ENCODE data around the gene KCNAB1. TPM values are rescaled to one million over a fixed set of nuclear protein-coding genes. Genes with fewer than 3 reads are reported as not detected.

The KCNAB1 gene
- total RNA-seq, 1 experiment from 2014 or later, result 1.0 TPM

- ATAC-seq (no peak), DNase-seq (ENCODE audit: low spot score) (no peak)
- H3K9me3 Mint-ChIP-seq, result peaks cover 29% of the 10 kb centered on the region
- POLR2A ChIA-PET, result interaction anchor here (0.8 kb wide), 1 partner anchor 754 kb away, joined by 3 read pairs; no protein-coding TSS in a partner anchor
- peaks cover 11% of the 10 kb centered on the region for H3K4me1 Mint-ChIP-seq
- no peak for TF ChIP-seq NR1H2 (CRISPR knock-in tag; IDR thresholded peaks at IDR 0.05)
- no peak for TF ChIP-seq GABPB1 (CRISPR knock-in tag; IDR thresholded peaks at IDR 0.05)
- no peak for TF ChIP-seq TP53 (CRISPR knock-in tag; IDR thresholded peaks at IDR 0.05)
- no peak for TF ChIP-seq ZNF232 (CRISPR knock-in tag; IDR thresholded peaks at IDR 0.05)
- TF ChIP-seq PRRX2 (CRISPR knock-in tag; IDR thresholded peaks at IDR 0.05), result no peak
- no peak for TF ChIP-seq MLX (CRISPR knock-in tag; IDR thresholded peaks at IDR 0.05)
- no peak for TF ChIP-seq SMAD3 (CRISPR knock-in tag; IDR thresholded peaks at IDR 0.05; ENCODE audit: borderline replicate concordance)
- no peak for TF ChIP-seq ATF1 (CRISPR knock-in tag; IDR thresholded peaks at IDR 0.05)
- no peak for TF ChIP-seq FOXJ3 (CRISPR knock-in tag; IDR thresholded peaks at IDR 0.05; ENCODE audit: borderline replicate concordance)
- TF ChIP-seq NFE2L1 (CRISPR knock-in tag; IDR thresholded peaks at IDR 0.05), result no peak
- no peak for TF ChIP-seq GTF2I (CRISPR knock-in tag; conservative IDR thresholded peaks at IDR 0.05)
- no peak for TF ChIP-seq TCF7 (CRISPR knock-in tag; IDR thresholded peaks at IDR 0.05; ENCODE audit: low read depth)
- TF ChIP-seq JAZF1 (CRISPR knock-in tag; IDR thresholded peaks at IDR 0.05), result no peak
- TF ChIP-seq NR2C2 (CRISPR knock-in tag; IDR thresholded peaks at IDR 0.05), result no peak
- TF ChIP-seq ZBTB21 (CRISPR knock-in tag; IDR thresholded peaks at IDR 0.05; ENCODE audit: borderline replicate concordance), result no peak
- TF ChIP-seq MYBL2 (CRISPR knock-in tag; IDR thresholded peaks at IDR 0.05), result no peak
- TF ChIP-seq ERG (CRISPR knock-in tag; IDR thresholded peaks at IDR 0.05), result no peak
- no peak overlapping the region for H3K27ac Mint-ChIP-seq
- H3K27me3 Mint-ChIP-seq (ENCODE audit: low read depth), result no peaks in the 10 kb centered on the region
- no peak overlapping the region for H3K4me3 Mint-ChIP-seq
- CTCF ChIA-PET, result interaction anchor here (1.2 to 2.0 kb wide), 3 partner anchors 15 to 317 kb away, joined by 3 to 5 read pairs (median 4); no protein-coding TSS in a partner anchor
- peaks cover 10% of the 10 kb centered on the region for H3K36me3 Mint-ChIP-seq
Observed at GRCh38 chr3:156158656-156159295, 38.4 kb downstream of the KCNAB1 start.

- ATAC-seq (no peak), DNase-seq (ENCODE audit: low spot score) (no peak)
- ChIA-PET CTCF (interaction anchor here (0.9 kb wide), 2 partner anchors 10 to 116 kb away, joined by 3 read pairs; no protein-coding TSS in a partner anchor), POLR2A (no interaction called here)
- Mint-ChIP-seq H3K27me3 (ENCODE audit: low read depth) (no peaks in the 10 kb centered on the region), H3K36me3 (peaks cover 6% of the 10 kb centered on the region), H3K27ac (no peak overlapping the region), H3K4me1 (peaks cover 11% of the 10 kb centered on the region), H3K9me3 (peaks cover 13% of the 10 kb centered on the region), H3K4me3 (no peak overlapping the region)
- TF ChIP-seq ERG (CRISPR knock-in tag; IDR thresholded peaks at IDR 0.05), result no peak
- TF ChIP-seq NFATC4 (CRISPR knock-in tag; IDR thresholded peaks at IDR 0.05), result no peak
- no peak for TF ChIP-seq ZMAT4 (CRISPR knock-in tag; IDR thresholded peaks at IDR 0.05)
- TF ChIP-seq ZNF425 (CRISPR knock-in tag; conservative IDR thresholded peaks at IDR 0.05), result no peak
- no peak for TF ChIP-seq CDX4 (CRISPR knock-in tag; IDR thresholded peaks at IDR 0.05; ENCODE audit: borderline replicate concordance)
- no peak for TF ChIP-seq HMGXB4 (CRISPR knock-in tag; IDR thresholded peaks at IDR 0.05)
- no peak for TF ChIP-seq ETV6 (CRISPR knock-in tag; IDR thresholded peaks at IDR 0.05)
- TF ChIP-seq ATF1 (CRISPR knock-in tag; IDR thresholded peaks at IDR 0.05), result no peak
- TF ChIP-seq IRF2 (CRISPR knock-in tag; IDR thresholded peaks at IDR 0.05; ENCODE audit: borderline replicate concordance, low read depth), result no peak
- TF ChIP-seq SP1 (CRISPR knock-in tag; conservative IDR thresholded peaks at IDR 0.05), result no peak
- no peak for TF ChIP-seq E2F1 (CRISPR knock-in tag; IDR thresholded peaks at IDR 0.05)
- no peak for TF ChIP-seq FOXJ3 (CRISPR knock-in tag; IDR thresholded peaks at IDR 0.05; ENCODE audit: borderline replicate concordance)
Observed at GRCh38 chr3:156160647-156161046, 40.3 kb downstream of the KCNAB1 start.

Measured in WTC11 (cell line).